HG03064 (cell line): ENCODE data around the gene ENTREP1.
"Not testable (repeated sequence)": the region's sequence is repeated elsewhere in the genome, so short reads cannot be mapped to it uniquely, and the experiment has no call there.

Experiments used
- ATAC-seq: cut with Tn5 transposase; IDR thresholded peaks from one replicate; pipeline ENCODE4 v1.9.1; 2021; ENCODE audit warnings: low read depth; ENCODE audit not compliant: unreplicated experiment

ENTREP1 gene

GRCh38 chr9:69324549-69325401 lies at the start of gene ENTREP1:
ENTREP1 (plus strand) TSS chr9:69325215; CDS start chr9:69325310, 95 bp downstream.
- no peak for ATAC-seq

- no peak for ATAC-seq
Measured at GRCh38 chr9:69276775-69277174, 48.2 kb upstream of the ENTREP1 start.

- ATAC-seq, result peak; percentile 75
Measured at GRCh38 chr9:69279084-69279731, 45.8 kb upstream of the ENTREP1 start.

GRCh38 chr9:69279733-69280132 lies 45.3 kb upstream of the ENTREP1 start:
- no peak for ATAC-seq

- no peak for ATAC-seq
Measured at GRCh38 chr9:69283003-69283402, 42.0 kb upstream of the ENTREP1 start.

GRCh38 chr9:69292078-69292477 lies 32.9 kb upstream of the ENTREP1 start:
- ATAC-seq, result no peak

- no peak for ATAC-seq
Measured at GRCh38 chr9:69293156-69293555, 31.9 kb upstream of the ENTREP1 start.

- ATAC-seq, result no peak
Measured at GRCh38 chr9:69295872-69296552, 29.0 kb upstream of the ENTREP1 start.

- no peak for ATAC-seq
Measured at GRCh38 chr9:69297300-69297980, 27.6 kb upstream of the ENTREP1 start.

GRCh38 chr9:69299315-69299714 lies 25.7 kb upstream of the ENTREP1 start:
- no peak for ATAC-seq

- ATAC-seq, result no peak
Measured at GRCh38 chr9:69299826-69300225, 25.2 kb upstream of the ENTREP1 start.

- ATAC-seq, result no peak
Measured at GRCh38 chr9:69303331-69303730, 21.7 kb upstream of the ENTREP1 start.

- not testable (repeated sequence) for ATAC-seq
Measured at GRCh38 chr9:69306895-69307445, 18.0 kb upstream of the ENTREP1 start.

- no peak for ATAC-seq
Measured at GRCh38 chr9:69307446-69308205, 17.4 kb upstream of the ENTREP1 start.

GRCh38 chr9:69308206-69308931 lies 16.6 kb upstream of the ENTREP1 start:
- no peak for ATAC-seq

- ATAC-seq, result no peak
Measured at GRCh38 chr9:69313175-69313574, 11.8 kb upstream of the ENTREP1 start.

- ATAC-seq, result no peak
Measured at GRCh38 chr9:69314547-69314946, 10.5 kb upstream of the ENTREP1 start.

- no peak for ATAC-seq
Measured at GRCh38 chr9:69317081-69317480, 7.9 kb upstream of the ENTREP1 start.

GRCh38 chr9:69317894-69318293 lies 7.1 kb upstream of the ENTREP1 start:
- ATAC-seq, result peak; percentile 97
